Mesendoderm (in vitro differentiated cells): ENCODE results near the gene SWT1.

Experiments used
- DNase-seq: peaks from one replicate; pipeline ENCODE4 v3.0.0; 2013
- H2AK5ac ChIP-seq: 2 replicates; pipeline ENCODE4 v1.6.1; 2013; ENCODE audit warnings: low read length, inconsistent platforms
- H2BK120ac ChIP-seq: 2 replicates; pipeline ENCODE4 v1.6.1; 2013; ENCODE audit warnings: low read depth, mild to moderate bottlenecking, low read length, moderate library complexity, mixed read lengths
- H2BK15ac ChIP-seq: replicated peaks from 2 replicates; pipeline ENCODE4 v1.6.1; 2013; ENCODE audit warnings: low read depth, mild to moderate bottlenecking, moderate library complexity
- H2BK5ac ChIP-seq: 2 replicates; pipeline ENCODE4 v1.6.1; 2013; ENCODE audit warnings: low read length, inconsistent platforms
- H3K18ac ChIP-seq: 2 replicates; pipeline ENCODE4 v1.6.1; 2013; ENCODE audit warnings: mild to moderate bottlenecking, low read length, mixed read lengths
- H3K23ac ChIP-seq: one replicate; pipeline ENCODE4 v1.6.1; 2013; ENCODE audit warnings: low read length
- H3K27ac ChIP-seq: 2 replicates; pipeline ENCODE4 v1.5.1; 2013; ENCODE audit warnings: low read depth, mild to moderate bottlenecking, inconsistent platforms, low read length, moderate library complexity
- H3K27me3 ChIP-seq: 2 replicates; pipeline ENCODE4 v1.6.1; 2013; ENCODE audit warnings: low read length, control low read depth, mild to moderate bottlenecking, inconsistent platforms; ENCODE audit not compliant: insufficient read depth, poor library complexity
- H3K36me3 ChIP-seq: 2 replicates; pipeline ENCODE4 v1.6.1; 2013; ENCODE audit warnings: low read length, inconsistent platforms; ENCODE audit not compliant: control insufficient read depth, insufficient read depth
- H3K4ac ChIP-seq: one replicate; pipeline ENCODE4 v1.6.1; 2013; ENCODE audit warnings: low read depth, mild to moderate bottlenecking, low read length, moderate library complexity
- H3K4me1 ChIP-seq: 2 replicates; pipeline ENCODE4 v1.6.1; 2013; ENCODE audit warnings: low read depth, low read length, inconsistent platforms; ENCODE audit not compliant: control insufficient read depth
- H3K4me2 ChIP-seq: 2 replicates; pipeline ENCODE4 v1.6.1; 2013; ENCODE audit warnings: low read length
- H3K4me3 ChIP-seq: 2 replicates; pipeline ENCODE4 v1.5.1; 2013; ENCODE audit warnings: mild to moderate bottlenecking, low read length
- H3K56ac ChIP-seq: one replicate; pipeline ENCODE4 v1.6.1; 2013; ENCODE audit warnings: low read length
- H3K79me1 ChIP-seq: 2 replicates; pipeline ENCODE4 v1.6.1; 2013; ENCODE audit warnings: low read length, inconsistent platforms
- H3K79me2 ChIP-seq: 2 replicates; pipeline ENCODE4 v1.6.1; 2013; ENCODE audit warnings: mild to moderate bottlenecking, low read length; ENCODE audit not compliant: control insufficient read depth, insufficient read depth
- H3K9ac ChIP-seq: 2 replicates; pipeline ENCODE4 v1.6.1; 2013; ENCODE audit warnings: low read length, inconsistent platforms
- H4K5ac ChIP-seq: one replicate; pipeline ENCODE4 v1.6.1; 2013; ENCODE audit warnings: low read length
- H4K8ac ChIP-seq: one replicate; pipeline ENCODE4 v1.6.1; 2013; ENCODE audit warnings: low read depth, mild to moderate bottlenecking, control low read depth, low read length, moderate library complexity
- WGBS: extraction: QIAGEN DNeasy Blood & Tissue Kit; methylation state at CpG from one replicate; pipeline ENCODE4 v1.1.7; 2013; ENCODE audit warnings: low lambda C conversion rate, missing lambda C conversion rate; ENCODE audit not compliant: insufficient coverage; ENCODE audit errors: extremely low coverage; 5-methylcytosine and 5-hydroxymethylcytosine counted together

SWT1 gene

DNA sequence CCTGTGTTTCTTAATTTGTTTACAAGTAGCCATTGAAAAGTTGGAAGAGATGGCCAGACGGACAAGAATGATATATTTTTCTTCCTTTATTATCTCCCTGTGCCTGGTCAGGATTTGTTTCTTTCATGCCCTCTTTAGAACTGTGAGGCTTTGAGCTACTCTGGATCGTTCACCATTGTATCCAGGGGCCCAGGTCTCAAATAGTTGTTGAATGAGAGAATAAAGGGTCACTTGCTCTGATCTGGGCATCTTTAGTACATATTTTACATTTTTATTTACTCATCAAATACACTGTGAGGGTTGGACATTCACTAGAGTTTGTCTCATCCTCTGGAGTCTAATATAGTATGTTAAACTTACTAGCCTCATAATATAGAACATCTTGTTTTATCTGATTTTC lies 111.4 kb downstream of the SWT1 start:
- WGBS = no CpG with 5 or more reads among the region's 2 CpGs
- H2AK5ac ChIP-seq = no peak overlapping the region
- no peak overlapping the region for H3K18ac ChIP-seq
- H3K27me3 ChIP-seq = no peaks in the 10 kb centered on the region
- no peak overlapping the region for H3K4ac ChIP-seq
- DNase-seq = no peak
- no peak overlapping the region for H2BK15ac ChIP-seq
- H3K4me1 ChIP-seq = no peaks in the 10 kb centered on the region
- no peak overlapping the region for H3K23ac ChIP-seq
- H2BK5ac ChIP-seq = no peak overlapping the region
- no peak overlapping the region for H3K4me2 ChIP-seq
- H3K27ac ChIP-seq = no peak overlapping the region
- no peaks in the 10 kb centered on the region for H3K79me2 ChIP-seq
- no peak overlapping the region for H2BK120ac ChIP-seq
- H4K8ac ChIP-seq = no peak overlapping the region
- no peak overlapping the region for H4K5ac ChIP-seq
- H3K36me3 ChIP-seq = no peaks in the 10 kb centered on the region
- no peaks in the 10 kb centered on the region for H3K79me1 ChIP-seq
- no peak overlapping the region for H3K9ac ChIP-seq
- H3K4me3 ChIP-seq = no peak overlapping the region
- no peak overlapping the region for H3K56ac ChIP-seq

GRCh38 chr1:185271921-185272320 lies 115.0 kb downstream of the SWT1 start:
- Histone ChIP-seq H3K4me3 (no peak overlapping the region), H2BK120ac (no peak overlapping the region), H3K27ac (no peak overlapping the region), H3K4ac (no peak overlapping the region), H3K79me1 (no peaks in the 10 kb centered on the region), H3K36me3 (no peaks in the 10 kb centered on the region), H3K9ac (no peak overlapping the region), H2BK5ac (no peak overlapping the region), H3K27me3 (no peaks in the 10 kb centered on the region), H3K56ac (no peak overlapping the region), H2AK5ac (no peak overlapping the region), H3K4me1 (no peaks in the 10 kb centered on the region), H3K18ac (no peak overlapping the region), H4K5ac (no peak overlapping the region), H3K79me2 (no peaks in the 10 kb centered on the region), H3K23ac (no peak overlapping the region), H2BK15ac (no peak overlapping the region), H3K4me2 (no peak overlapping the region), H4K8ac (no peak overlapping the region)
- WGBS = no CpG with 5 or more reads among the region's 4 CpGs
- no peak for DNase-seq

DNA sequence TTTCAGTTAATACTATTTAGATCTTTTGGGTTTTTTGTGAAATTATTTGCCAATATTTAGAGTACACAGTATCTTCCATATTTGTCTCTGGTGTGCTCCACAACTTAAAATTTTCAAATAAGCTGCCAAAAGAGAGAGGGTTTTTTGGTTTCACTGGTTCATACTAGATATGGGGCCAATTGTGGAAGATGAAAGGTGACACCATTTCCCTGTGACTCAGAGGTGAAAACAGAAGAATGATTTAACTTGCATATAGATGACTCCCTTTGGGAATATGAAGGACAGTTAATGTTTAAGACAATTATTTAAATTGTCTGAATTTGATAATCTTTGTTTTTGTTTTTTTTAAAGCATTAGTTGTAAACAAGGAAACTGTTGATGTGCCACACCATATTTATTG lies 122.6 kb downstream of the SWT1 start:
- no peaks in the 10 kb centered on the region for H3K79me2 ChIP-seq
- no peak overlapping the region for H2BK15ac ChIP-seq
- H3K4me3 ChIP-seq = no peak overlapping the region
- no peak overlapping the region for H3K23ac ChIP-seq
- H3K79me1 ChIP-seq = no peaks in the 10 kb centered on the region
- H2BK5ac ChIP-seq = no peak overlapping the region
- H3K4me2 ChIP-seq = no peak overlapping the region
- H3K9ac ChIP-seq = no peak overlapping the region
- no peak overlapping the region for H3K56ac ChIP-seq
- no peak overlapping the region for H2BK120ac ChIP-seq
- no peaks in the 10 kb centered on the region for H3K36me3 ChIP-seq
- H3K27ac ChIP-seq = no peak overlapping the region
- no peaks in the 10 kb centered on the region for H3K27me3 ChIP-seq
- no peak overlapping the region for H4K5ac ChIP-seq
- no peak overlapping the region for H4K8ac ChIP-seq
- H2AK5ac ChIP-seq = no peak overlapping the region
- no peak overlapping the region for H3K18ac ChIP-seq
- DNase-seq = no peak
- no peaks in the 10 kb centered on the region for H3K4me1 ChIP-seq
- no peak overlapping the region for H3K4ac ChIP-seq

GRCh38 chr1:185280589-185280988 lies 123.6 kb downstream of the SWT1 start:
- Histone ChIP-seq H2BK5ac (no peak overlapping the region), H3K23ac (no peak overlapping the region), H3K36me3 (no peaks in the 10 kb centered on the region), H3K4me2 (no peak overlapping the region), H3K9ac (no peak overlapping the region), H4K5ac (no peak overlapping the region), H3K79me2 (no peaks in the 10 kb centered on the region), H3K4ac (no peak overlapping the region), H3K4me3 (no peak overlapping the region), H3K79me1 (no peaks in the 10 kb centered on the region), H4K8ac (no peak overlapping the region), H3K18ac (no peak overlapping the region), H3K4me1 (no peaks in the 10 kb centered on the region), H2BK15ac (no peak overlapping the region), H3K27ac (no peak overlapping the region), H2AK5ac (no peak overlapping the region), H3K56ac (no peak overlapping the region), H2BK120ac (no peak overlapping the region), H3K27me3 (no peaks in the 10 kb centered on the region)
- DNase-seq = no peak
- no CpG with 5 or more reads among the region's 2 CpGs for WGBS

DNA sequence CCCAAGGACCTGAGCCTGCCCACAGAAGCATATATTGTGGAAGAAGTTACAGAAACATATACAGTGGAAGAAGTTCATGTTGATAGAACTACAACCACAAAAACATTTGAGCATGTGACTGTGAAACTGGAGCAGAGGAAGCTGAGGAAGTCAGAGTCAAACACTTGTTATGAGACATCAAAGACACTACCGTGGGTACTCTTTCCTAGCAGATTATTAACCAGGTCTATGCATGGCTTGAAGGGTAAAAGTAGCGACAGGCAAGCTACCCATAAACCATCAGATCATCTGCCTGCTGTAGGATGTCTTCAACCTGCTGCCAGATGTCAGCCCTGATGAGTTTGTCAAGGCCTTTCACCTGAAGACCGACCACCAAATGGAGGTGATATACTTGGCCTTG lies 124.3 kb downstream of the SWT1 start:
- H3K79me1 ChIP-seq = no peaks in the 10 kb centered on the region
- no peak overlapping the region for H2AK5ac ChIP-seq
- no peak overlapping the region for H2BK120ac ChIP-seq
- no CpG with 5 or more reads among the region's 3 CpGs for WGBS
- H3K4ac ChIP-seq = no peak overlapping the region
- H3K4me3 ChIP-seq = no peak overlapping the region
- H3K18ac ChIP-seq = no peak overlapping the region
- H3K27me3 ChIP-seq = no peaks in the 10 kb centered on the region
- no peak overlapping the region for H3K23ac ChIP-seq
- no peak overlapping the region for H3K9ac ChIP-seq
- no peak for DNase-seq
- no peaks in the 10 kb centered on the region for H3K79me2 ChIP-seq
- H3K4me1 ChIP-seq = no peaks in the 10 kb centered on the region
- no peak overlapping the region for H4K8ac ChIP-seq
- H4K5ac ChIP-seq = no peak overlapping the region
- H3K36me3 ChIP-seq = no peaks in the 10 kb centered on the region
- no peak overlapping the region for H3K56ac ChIP-seq
- H2BK15ac ChIP-seq = no peak overlapping the region
- H2BK5ac ChIP-seq = no peak overlapping the region
- H3K27ac ChIP-seq = no peak overlapping the region
- no peak overlapping the region for H3K4me2 ChIP-seq

GRCh38 chr1:185284116-185284515 lies 127.1 kb downstream of the SWT1 start:
- WGBS = no CpG with 5 or more reads among the region's 2 CpGs
- DNase-seq = no peak

More at GRCh38 chr1:185284116-185284515, 127.1 kb downstream of the SWT1 start:
- H2BK15ac ChIP-seq = no peak overlapping the region
- no peaks in the 10 kb centered on the region for H3K79me2 ChIP-seq
- no peak overlapping the region for H4K5ac ChIP-seq
- H3K23ac ChIP-seq = no peak overlapping the region
- no peak overlapping the region for H2BK5ac ChIP-seq
- no peak overlapping the region for H3K18ac ChIP-seq
- no peaks in the 10 kb centered on the region for H3K79me1 ChIP-seq
- H2AK5ac ChIP-seq = no peak overlapping the region
- no peak overlapping the region for H4K8ac ChIP-seq
- no peaks in the 10 kb centered on the region for H3K36me3 ChIP-seq
- H3K27ac ChIP-seq = no peak overlapping the region
- no peak overlapping the region for H3K4ac ChIP-seq
- H3K9ac ChIP-seq = no peak overlapping the region
- no peak overlapping the region for H2BK120ac ChIP-seq
- H3K4me1 ChIP-seq = no peaks in the 10 kb centered on the region
- H3K4me2 ChIP-seq = no peak overlapping the region
- no peak overlapping the region for H3K56ac ChIP-seq
- H3K27me3 ChIP-seq = no peaks in the 10 kb centered on the region
- H3K4me3 ChIP-seq = no peak overlapping the region
